ENCODE measurements around the gene CTTN.

CTTN gene

DNA sequence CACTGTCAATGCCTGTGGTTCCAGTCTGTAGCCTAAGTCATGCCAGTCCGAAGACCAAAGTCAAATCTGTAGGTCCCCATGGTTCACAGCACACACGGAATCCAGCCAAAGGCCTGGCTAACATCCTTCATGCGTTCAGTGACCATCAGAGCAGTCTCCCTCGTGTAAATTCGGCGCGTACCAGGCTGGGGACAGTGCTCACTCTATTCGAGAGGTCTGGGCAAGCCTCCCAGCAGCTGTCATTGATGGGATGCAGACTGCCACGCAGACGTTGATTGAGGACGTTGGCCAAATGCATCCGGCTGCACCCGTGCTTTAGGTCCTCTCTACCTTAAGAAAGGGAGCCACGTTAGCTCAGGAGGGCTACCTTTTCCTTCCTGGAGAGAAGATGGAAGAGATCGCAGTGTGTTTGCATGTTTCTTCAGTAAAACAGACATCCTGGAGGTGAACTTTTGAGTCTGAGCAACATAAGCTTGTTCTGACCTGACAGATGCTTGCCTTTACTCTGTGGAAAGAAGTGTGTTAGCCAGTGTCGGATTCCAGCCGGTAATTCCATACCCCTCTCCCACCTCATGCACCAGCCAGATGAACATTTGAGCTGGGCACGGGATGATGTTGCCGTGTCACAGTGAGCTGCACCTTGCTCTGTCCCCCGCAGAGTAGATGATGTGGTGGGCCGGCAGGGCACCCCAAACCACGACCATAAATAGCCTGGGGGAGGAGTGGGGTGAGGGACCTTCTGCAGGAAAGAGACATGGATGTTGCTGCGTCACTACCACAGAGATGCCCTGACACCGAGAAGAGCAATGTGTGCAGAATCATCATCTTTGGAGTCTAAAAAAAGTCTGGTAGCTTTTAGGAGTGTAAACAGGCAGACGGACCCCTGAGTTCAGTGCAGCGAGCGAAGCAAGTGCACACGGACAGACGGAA lies 12.2 kb downstream of the CTTN start:
- no peak for DNase-seq

DNA sequence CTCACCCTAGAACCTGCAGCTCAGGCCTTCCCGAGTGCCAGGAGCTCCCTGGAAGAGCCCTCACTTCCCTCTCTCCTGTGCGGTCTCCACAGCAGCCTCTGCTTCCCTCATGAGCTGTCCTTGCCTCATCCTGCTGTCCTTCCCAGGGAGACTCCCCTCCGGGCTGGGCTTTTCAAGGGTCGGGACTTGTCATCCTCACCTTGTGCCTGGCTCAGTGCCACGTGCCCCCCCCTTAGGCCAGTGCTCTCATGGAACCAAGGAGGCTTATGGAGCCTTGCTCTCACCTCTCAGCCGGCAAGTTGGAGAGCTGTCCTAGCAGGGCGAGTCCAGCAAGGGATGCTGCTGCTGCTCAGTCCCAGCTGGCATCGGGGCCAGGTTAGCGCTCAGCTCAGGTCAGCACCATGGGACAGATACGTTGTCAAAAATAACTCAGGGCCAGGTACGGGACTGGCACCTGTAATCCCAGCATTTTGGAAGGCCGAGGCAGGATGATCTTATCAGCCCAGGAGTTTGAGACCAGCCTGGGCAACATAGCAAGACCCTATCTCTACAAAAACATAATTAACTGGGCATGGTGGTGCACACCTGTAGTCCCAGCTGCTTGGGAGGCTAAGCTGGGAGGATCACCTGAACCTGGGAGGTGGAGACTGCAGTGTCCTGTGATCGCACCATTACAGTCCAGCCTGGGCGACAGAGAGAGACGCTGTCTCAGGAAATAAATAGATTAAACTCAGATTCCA lies 13.6 kb downstream of the CTTN start:
- DNase-seq: no peak

DNA sequence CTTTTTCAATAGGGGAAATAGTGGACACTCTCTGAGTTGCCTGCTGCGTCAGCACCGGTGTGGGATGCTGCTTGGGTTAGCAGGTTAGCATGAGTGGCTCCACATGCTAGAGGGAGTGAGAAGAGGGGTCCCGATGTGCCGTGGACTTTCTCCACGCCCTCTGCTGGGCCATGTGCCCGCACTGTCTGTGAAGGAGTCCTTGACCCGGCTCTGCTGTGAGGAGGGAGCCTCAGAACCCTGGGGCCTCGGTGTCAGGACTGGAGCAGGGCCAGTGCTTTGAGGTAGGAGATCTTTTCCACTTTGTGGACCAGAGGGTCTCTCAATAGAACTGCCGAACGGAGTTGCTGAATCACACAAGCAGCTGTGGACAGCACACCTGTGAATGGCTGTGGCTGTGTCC lies 14.8 kb downstream of the CTTN start:
- DNase-seq: no peak

DNA sequence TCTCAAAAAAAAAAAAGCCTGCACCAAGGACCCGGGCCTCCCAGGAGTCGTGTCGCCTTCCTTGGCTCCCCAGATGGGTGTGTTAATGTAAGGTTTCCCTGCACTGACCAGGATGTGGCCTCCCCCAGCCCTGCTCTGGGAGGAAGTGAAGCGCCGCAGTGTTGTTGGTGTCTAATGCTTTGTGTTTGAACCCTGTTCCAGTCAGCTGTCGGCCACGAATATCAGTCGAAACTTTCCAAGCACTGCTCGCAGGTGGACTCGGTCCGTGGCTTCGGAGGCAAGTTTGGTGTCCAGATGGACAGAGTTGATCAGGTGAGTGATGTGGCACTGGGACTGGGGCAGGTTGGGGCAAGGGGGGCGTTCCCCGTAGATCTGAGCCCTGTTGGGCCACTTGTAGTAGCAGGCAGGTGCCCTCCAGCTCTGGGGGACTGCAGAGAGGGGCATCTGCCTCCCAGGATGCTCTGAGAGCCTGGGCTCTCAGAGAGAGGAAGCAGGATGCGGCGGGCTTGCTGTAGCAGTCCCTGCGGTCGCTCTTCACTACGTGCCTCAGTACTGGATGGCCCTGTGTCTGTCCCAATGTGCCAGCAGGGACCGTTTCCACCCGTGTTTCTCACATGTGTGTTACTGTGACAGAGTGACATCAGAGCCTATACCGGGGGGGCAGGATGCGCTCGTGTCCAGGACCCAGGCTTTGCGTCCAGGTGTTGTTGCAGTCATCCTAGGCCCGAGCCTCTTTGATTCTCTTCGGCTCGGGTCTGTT lies 16.2 kb downstream of the CTTN start:
- DNase-seq: no peak

DNA sequence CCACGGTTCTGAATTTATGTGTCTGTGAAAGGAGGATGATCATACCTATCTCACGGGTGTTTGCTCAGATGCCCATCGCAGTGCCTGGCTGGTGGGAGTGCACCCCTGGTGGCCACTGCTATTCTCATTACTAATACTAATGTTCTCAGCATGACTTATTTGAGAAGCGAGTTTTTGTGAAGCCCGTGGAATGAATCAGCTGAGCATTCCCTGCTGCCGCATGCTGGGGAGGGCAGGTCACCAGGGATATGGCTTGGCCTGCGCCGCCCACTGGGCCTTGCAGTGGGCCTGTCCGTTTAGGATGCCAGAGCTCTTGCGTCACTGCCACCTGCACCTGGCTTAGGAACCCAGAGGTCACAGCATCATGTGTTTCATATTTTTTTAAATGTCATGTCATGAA lies 16.9 kb downstream of the CTTN start:
- no peak for DNase-seq

DNA sequence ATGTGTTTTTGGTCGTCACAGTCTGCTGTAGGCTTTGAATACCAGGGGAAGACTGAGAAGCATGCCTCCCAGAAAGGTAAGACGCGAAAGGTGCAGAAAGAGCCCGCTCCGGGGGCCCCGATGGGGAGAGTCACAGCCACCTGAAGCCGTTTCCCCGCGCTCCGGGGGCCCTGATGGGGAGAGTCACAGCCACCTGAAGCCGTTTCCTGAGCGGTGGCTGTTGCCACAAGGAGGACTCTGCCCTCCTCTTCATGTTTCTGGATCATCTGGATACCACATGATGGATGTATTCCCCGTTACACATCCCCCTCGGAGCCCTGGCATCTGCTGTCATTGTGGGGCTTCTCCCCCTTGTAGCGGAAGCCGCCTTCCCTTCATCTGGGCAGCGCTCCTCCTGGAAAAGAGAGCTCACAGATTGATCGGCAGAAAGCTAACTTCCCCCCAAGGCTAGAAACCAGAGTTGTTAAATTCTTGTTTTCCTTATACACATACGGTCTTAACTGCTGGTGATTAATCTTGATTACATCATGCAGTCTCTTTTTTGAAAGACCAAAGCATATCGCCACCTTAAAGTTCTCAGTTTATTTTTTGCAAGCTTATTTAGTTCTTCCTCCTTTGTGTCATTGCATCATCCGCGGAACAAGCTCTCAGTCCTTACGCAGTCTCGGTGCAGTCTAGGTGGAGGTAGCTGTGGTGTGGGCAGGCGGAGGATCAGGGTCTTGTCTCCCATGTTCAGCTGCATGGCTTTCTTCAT lies 17.5 kb downstream of the CTTN start:
- no peak for DNase-seq

DNA sequence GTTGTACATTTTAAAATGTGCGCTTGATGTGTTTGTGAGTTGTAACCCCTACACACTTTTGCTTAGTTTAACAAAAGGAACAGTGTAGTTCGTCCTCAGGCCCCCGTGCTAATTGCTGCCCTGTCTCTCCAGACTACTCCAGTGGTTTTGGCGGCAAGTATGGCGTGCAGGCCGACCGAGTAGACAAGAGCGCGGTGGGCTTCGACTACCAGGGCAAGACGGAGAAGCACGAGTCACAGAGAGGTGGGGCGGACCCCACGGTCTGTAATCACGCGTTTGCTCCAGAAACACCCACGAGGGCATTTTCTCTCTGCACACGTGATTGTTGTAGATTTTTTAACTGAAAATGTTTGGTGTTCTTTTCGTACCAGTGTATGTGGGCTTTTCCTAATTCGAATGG lies 18.6 kb downstream of the CTTN start:
- DNase-seq: no peak

DNA sequence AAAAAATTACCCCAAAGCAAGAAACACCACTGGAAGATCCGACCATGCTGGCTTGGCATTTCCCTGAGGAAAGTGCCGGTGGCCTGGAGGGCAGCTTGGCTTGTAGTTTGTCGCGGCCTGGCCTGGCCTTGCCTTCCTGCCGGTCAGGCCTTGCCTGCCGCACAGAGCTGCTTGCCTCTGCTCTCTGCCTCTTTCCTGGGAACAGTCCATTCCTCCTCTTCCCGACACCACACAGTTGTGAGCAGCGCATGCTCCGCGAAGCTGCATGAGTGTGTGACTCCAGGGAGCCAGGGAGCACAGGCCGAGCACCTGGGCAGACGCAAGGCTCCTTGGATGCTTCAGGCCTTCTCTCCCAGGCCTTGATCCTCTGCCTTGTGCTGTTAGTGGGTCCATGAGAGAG lies 19.8 kb downstream of the CTTN start:
- DNase-seq: no peak

DNA sequence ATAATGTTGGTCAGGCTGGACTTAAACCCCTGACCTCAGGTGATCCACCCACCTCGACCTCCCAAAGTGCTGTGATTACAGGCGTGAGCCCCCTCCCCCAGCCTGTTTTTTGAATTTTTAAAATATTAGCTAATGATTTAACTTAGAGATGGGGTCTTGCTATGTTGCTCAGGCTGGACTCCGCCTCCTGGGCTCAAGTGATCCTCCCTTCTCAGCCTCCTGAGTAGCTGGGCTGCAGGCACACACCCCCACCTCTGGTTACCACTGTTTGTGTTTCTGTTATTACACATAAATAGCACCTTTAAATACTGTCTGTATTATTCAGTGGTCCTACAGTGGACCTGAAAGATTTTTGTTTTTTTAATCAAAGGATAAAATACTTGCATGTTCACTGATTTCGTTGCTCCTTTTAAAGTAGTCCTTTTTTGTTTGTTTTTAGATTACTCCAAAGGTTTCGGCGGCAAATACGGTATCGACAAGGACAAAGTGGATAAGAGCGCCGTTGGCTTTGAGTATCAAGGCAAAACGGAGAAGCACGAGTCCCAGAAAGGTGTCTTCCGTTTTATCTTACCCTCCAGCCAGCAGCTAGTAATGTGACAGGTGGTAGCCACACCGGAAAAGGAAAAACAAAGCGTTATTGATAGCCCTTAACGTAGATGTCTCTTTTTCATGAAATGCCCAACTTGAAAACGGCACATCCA lies 21.1 kb downstream of the CTTN start:
- no peak for DNase-seq

DNA sequence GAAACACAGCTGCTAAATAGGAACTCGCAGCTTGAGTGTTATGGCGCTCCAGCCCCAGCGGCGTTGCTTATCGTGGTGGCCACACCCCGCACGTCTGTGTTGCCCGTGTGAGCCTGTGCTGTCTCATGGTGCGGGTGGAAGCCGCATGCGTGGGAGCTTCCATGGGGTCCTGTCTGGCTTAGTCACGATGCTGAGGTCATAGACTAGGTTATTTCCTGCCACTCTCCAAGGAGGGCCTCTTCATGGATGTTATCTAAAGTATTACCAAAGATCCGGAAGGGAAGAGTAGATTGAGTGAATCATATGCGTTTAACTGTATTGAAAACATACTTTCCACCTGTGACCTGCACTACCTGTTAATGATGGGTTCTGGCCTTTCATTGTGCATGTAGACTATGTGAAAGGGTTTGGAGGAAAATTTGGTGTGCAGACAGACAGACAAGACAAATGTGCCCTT lies 21.7 kb downstream of the CTTN start:
- DNase-seq: no peak

DNA sequence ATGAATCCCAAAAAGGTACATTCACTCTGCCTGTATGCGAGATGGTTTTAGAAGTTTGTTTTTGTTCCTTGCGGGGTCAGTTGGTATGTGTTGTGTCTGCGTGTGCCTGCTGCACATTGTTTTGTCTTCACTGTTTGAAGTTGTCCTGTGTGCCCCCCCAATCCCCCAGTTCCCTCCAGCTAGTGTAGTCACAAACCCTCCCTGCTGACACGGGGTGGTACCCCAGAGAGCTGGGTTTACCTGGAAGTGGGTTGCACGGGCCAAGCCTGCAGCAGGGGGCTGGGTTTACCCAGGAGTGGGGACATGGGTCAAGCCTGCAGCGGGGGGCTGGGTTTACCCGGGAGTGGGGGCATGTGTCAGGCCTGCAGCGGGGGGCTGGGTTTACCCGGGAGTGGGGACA lies 22.2 kb downstream of the CTTN start:
- DNase-seq: no peak

DNA sequence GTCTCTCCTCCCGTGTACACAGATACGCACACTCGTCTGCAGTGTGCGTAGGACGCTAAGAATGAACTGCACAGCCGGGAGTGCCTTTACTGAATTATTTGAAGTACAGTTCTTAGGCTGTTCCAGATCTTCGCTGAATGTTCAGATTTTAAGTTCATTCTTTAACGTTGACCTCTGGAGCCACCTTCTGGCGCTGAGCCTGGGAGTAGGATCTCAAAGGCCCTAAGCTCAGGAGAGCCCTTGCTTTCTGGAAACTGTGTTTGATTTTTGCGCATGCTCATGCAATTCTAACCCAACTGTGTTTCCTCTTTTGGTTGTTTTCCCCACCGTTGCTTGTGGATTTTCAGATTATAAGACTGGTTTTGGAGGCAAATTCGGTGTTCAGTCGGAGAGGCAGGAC lies 22.8 kb downstream of the CTTN start:
- no peak for DNase-seq

DNA sequence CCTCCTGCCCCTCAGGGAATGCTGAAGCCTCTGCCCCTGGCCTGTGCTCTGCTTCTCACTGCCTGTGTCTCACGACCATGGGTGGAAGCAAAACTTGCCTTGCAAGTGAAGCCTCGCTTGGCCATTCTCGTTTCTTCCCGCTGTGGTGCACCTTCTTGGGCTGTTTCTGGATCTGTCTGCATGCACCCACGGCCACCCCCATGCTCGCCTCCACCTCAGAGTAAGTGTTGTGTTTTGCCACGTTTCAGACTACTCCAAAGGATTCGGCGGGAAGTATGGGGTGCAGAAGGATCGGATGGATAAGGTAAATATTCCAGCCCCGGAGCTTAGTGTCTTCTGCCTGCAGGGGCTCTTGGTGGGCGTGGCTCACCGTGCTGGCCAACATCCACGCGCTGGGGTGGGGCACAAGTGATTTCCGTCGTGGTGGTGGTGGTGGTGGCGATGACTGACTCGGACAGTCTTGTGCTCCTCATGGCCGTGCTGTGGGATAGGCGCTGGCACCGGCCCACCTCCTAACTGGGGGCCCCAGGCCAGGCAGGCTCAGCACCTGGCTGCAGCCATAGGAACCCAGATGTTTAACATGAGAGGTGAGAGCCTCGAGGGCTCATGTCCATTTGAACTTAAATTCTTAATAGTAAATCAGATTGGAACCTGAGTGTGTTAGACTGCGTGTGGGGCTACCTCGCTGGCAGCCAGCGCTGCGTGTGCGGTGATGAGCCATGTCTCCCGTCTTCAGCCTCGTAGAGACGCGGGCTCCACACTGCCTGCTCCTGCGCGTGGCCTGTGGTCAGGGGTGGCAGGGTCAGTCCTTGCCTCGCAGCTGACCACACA lies 24.6 kb downstream of the CTTN start:
- DNase-seq: no peak

DNA sequence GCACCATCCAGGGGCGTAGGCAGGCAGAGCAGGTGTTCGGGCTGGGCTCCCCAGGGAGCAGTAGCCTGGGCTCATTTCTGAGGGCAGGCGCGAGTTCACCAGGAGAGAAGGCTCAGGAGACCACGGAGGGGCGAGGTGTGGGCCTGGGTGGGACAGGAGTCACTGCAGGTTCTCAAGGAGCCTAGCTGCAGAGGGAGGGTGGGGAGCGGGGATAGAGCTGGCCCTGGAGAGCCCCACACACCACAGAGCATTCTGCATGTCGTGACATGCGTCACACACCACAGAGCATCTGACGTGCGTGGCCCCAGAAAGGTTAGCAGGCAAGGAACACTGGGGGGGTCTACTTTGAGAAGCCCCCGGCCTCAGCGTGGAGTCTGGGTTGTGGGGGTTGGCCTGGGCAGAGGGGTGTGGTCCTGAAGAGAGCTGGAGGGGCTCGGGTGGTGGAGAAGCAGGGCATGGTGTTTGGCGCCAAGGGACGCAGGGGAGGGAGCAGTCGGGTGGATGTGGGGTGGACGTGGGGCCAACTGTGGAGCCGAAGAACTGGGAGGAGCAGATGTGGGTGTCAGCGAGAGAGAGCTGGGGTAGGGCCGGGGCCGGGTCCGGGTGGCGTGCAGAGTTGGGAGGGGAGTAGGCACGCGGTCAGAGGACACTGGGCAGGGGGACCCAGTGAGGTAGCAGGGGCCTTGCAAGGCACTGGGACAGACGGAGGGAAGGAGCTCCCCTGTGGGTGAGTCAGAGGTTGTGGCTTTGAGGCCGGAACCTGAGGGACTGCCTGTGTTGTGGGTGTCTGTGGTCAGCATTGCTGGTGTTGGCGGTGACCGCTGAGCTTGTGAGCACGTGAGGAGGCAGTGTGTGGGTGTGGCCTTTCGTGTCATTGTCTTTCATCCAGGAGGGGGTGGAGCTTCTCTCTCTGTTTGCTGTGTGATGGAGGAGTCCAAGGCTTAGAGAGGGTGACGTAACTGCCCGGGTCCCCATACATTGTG lies 25.5 kb downstream of the CTTN start:
- peak; percentile 38 for DNase-seq

DNA sequence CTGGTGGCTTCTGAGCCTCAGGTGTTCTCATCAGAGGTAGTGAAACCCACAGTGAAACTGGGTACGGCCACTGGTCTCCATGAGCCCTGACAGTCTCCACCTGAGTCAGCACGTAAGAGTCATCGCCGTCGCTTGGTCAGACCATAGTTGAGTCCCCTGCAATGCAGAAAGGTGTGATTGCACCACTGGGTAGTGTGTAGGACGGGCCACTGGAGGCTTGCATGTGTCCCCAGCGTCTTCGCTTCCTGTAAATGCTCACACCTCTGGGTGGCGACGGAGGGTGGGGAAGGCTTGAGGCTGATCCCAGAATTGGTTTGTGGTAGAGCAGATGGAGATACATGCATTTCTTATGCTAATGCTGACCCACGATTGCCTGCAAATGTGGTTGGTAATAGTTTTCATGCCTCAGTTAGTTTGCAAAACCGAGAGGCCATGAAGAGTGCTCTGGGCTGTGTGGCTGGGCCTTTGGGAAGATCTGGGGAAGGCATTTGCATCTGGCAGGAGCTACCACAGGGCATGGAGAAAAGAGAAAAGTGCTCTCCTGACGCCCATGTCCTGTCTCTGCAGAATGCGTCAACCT lies 26.5 kb downstream of the CTTN start:
- no peak for DNase-seq

DNA sequence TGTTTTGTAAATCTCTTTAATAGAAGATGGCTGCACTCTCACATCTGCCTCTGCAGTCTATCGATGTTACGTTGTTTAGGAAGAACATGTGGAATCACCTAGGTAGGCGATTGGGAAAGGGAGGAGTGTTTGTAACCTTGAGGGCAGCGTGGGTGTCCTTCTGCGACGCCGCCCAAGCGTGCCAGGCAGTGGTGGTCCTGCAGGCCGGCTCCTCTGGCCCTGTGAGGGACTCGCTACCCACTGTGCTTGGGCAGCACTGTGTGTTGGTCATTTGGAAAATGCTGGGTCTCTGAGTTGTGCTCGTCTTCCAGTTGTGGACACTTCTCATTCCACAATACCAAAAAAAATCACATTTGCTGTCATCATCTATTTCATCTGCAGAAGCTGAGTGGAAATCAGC lies 29.1 kb downstream of the CTTN start:
- DNase-seq: no peak

DNA sequence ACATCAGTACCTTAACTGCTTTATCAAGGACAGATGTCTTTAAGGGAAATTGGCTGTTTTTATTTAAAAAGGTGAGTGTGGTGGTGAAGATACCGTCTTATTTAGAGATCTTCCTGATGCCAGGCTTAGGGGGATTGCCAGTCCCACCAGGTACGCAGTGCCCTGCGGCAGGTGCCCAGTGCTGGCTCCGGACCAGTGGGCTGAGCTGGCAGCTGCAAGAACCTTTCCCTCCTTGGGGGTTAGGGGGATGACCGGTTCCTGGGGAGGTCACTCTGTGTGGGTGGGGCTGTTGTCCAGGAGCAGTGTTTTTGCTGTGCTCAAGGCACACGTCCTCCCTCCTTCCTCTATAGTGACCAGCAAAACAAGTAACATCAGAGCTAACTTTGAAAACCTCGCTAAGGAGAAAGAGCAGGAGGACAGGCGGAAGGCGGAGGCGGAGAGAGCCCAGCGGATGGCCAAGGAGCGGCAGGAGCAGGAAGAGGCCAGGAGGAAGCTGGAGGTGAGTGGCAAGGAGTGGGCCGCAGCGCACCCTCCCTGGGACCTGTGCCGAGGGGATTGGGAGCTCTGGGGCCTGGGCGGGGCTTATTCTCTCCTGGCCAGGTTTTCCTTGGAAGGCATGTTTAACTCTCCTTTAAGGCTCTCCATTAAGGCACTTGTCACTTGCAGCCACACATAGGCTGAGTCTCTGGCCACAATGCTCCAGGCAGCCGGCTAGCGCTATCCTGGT lies 30.5 kb downstream of the CTTN start:
- DNase-seq: no peak

DNA sequence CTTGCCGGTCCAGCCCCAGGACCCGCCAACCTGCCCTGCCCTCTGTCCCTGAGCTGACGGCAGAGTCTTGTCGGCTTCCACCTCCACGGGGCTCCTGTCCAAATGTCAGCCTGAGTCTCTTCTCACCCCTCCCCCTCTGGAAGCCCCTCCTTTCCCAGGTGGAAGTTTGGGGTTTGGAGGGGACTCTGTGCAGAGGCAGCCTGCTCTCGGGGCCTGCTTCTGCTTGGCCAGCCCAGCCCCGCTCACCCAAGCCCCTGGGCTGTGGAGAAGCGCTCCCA lies 31.0 kb downstream of the CTTN start:
- DNase-seq: no peak

Measured in femur (tissue), 1 donor.